HEK293 (cell line): ENCODE results near the gene GALR2.

ENCODE experiments used
- BCL11A ChIP-seq: fragments of 450-650 bp; formaldehyde crosslinking; IDR thresholded peaks from 2 replicates; pipeline ENCODE4 v1.5.1; 2016; ENCODE audit warnings: low read depth, missing biosample characterization, missing genetic modification characterization
- GFI1B ChIP-seq: fragments of 450-650 bp; formaldehyde crosslinking; IDR thresholded peaks from 2 replicates; pipeline ENCODE4 v1.5.1; 2016; ENCODE audit warnings: missing biosample characterization, missing genetic modification characterization
- GLI2 ChIP-seq: fragments of 450-650 bp; formaldehyde crosslinking; IDR thresholded peaks from 2 replicates; pipeline ENCODE4; 2017; ENCODE audit warnings: missing biosample characterization, missing genetic modification characterization, low read depth, borderline replicate concordance
- GLI4 ChIP-seq: fragments of 450-650 bp; formaldehyde crosslinking; IDR thresholded peaks from 2 replicates; pipeline ENCODE4 v1.5.1; 2016; ENCODE audit warnings: missing biosample characterization, missing genetic modification characterization
- KLF9 ChIP-seq: fragments of 450-650 bp; formaldehyde crosslinking; IDR thresholded peaks from 2 replicates; pipeline ENCODE4 v1.5.1; 2016; ENCODE audit warnings: missing biosample characterization, missing genetic modification characterization, low read depth
- SP2 ChIP-seq: fragments of 450-650 bp; formaldehyde crosslinking; IDR thresholded peaks from 2 replicates; pipeline ENCODE4 v1.5.1; 2016; ENCODE audit warnings: missing biosample characterization, missing genetic modification characterization
- YY1 ChIP-seq: fragments of 450-650 bp; formaldehyde crosslinking; IDR thresholded peaks from 2 replicates; pipeline ENCODE4 v1.5.1; 2018; ENCODE audit warnings: missing biosample characterization, missing genetic modification characterization
- ZBTB1 ChIP-seq: fragments of 450-650 bp; formaldehyde crosslinking; IDR thresholded peaks from 2 replicates; pipeline ENCODE4 v1.5.1; 2016; ENCODE audit warnings: missing biosample characterization, missing genetic modification characterization
- ZBTB20 ChIP-seq: fragments of 450-650 bp; formaldehyde crosslinking; IDR thresholded peaks from 2 replicates; pipeline ENCODE4 v1.5.1; 2016; ENCODE audit warnings: missing biosample characterization, missing genetic modification characterization
- ZNF112 ChIP-seq: fragments of 450-650 bp; formaldehyde crosslinking; IDR thresholded peaks from 2 replicates; pipeline ENCODE4 v1.5.0; 2017; ENCODE audit warnings: missing biosample characterization, missing genetic modification characterization
- ZNF114 ChIP-seq: fragments of 450-650 bp; formaldehyde crosslinking; IDR thresholded peaks from 2 replicates; pipeline ENCODE4 v1.5.0; 2017; ENCODE audit warnings: missing biosample characterization, missing genetic modification characterization
- ZNF121 ChIP-seq: fragments of 450-650 bp; formaldehyde crosslinking; IDR thresholded peaks from 2 replicates; pipeline ENCODE4 v1.5.1; 2016; ENCODE audit warnings: missing biosample characterization, missing genetic modification characterization
- ZNF133 ChIP-seq: fragments of 450-650 bp; formaldehyde crosslinking; IDR thresholded peaks from 2 replicates; pipeline ENCODE4 v1.5.1; 2016; ENCODE audit warnings: missing biosample characterization, missing genetic modification characterization
- ZNF155 ChIP-seq: fragments of 450-650 bp; formaldehyde crosslinking; IDR thresholded peaks from 2 replicates; pipeline ENCODE4 v1.5.1; 2016; ENCODE audit warnings: missing biosample characterization, missing genetic modification characterization
- ZNF174 ChIP-seq: fragments of 450-650 bp; formaldehyde crosslinking; IDR thresholded peaks from 2 replicates; pipeline ENCODE4 v1.5.0; 2017; ENCODE audit warnings: missing biosample characterization, mild to moderate bottlenecking, missing genetic modification characterization
- ZNF23 ChIP-seq: fragments of 450-650 bp; formaldehyde crosslinking; IDR thresholded peaks from 2 replicates; pipeline ENCODE4 v1.5.1; 2016; ENCODE audit warnings: missing biosample characterization, missing genetic modification characterization, borderline replicate concordance
- ZNF433 ChIP-seq: fragments of 450-650 bp; formaldehyde crosslinking; IDR thresholded peaks from 2 replicates; pipeline ENCODE4 v1.5.1; 2016; ENCODE audit warnings: missing biosample characterization, missing genetic modification characterization, low read depth
- ZNF473 ChIP-seq: fragments of 450-650 bp; formaldehyde crosslinking; IDR thresholded peaks from 2 replicates; pipeline ENCODE4 v1.5.1; 2017; ENCODE audit warnings: missing biosample characterization, missing genetic modification characterization
- ZNF596 ChIP-seq: fragments of 450-650 bp; IDR thresholded peaks from 2 replicates; pipeline ENCODE4 v1.5.0; 2018; ENCODE audit warnings: missing biosample characterization, mild to moderate bottlenecking, missing genetic modification characterization, moderate library complexity
- ZNF624 ChIP-seq: fragments of 450-650 bp; formaldehyde crosslinking; IDR thresholded peaks from 2 replicates; pipeline ENCODE4 v1.5.1; 2017; ENCODE audit warnings: missing biosample characterization, missing genetic modification characterization
- ZNF701 ChIP-seq: fragments of 450-650 bp; formaldehyde crosslinking; IDR thresholded peaks from 2 replicates; pipeline ENCODE4 v1.5.1; 2016; ENCODE audit warnings: missing biosample characterization, missing genetic modification characterization
- TF ChIP-seq, protein P1 (sequence below): fragments of 450-650 bp; formaldehyde crosslinking; IDR thresholded peaks from 2 replicates; pipeline ENCODE4 v1.5.1; 2016; ENCODE audit warnings: missing biosample characterization, missing genetic modification characterization, low read depth
- TF ChIP-seq, protein P2 (sequence below): fragments of 450-650 bp; formaldehyde crosslinking; IDR thresholded peaks from 2 replicates; pipeline ENCODE4 v1.5.1; 2016; ENCODE audit warnings: missing biosample characterization, missing genetic modification characterization
- TF ChIP-seq, protein P3 (sequence below): sonication (generic); formaldehyde crosslinking; IDR thresholded peaks from 2 replicates; pipeline ENCODE4 v1.8.1; 2022; ENCODE audit warnings: mild to moderate bottlenecking, moderate library complexity, missing genetic modification reagents
- TF ChIP-seq, protein P4 (sequence below): fragments of 450-650 bp; formaldehyde crosslinking; IDR thresholded peaks from 2 replicates; pipeline ENCODE4 v1.5.1; 2016; ENCODE audit warnings: missing biosample characterization, missing genetic modification characterization
- TF ChIP-seq, protein P5 (sequence below): fragments of 450-650 bp; IDR thresholded peaks from 2 replicates; pipeline ENCODE4 v1.5.1; 2018; ENCODE audit warnings: missing biosample characterization, missing genetic modification characterization
- TF ChIP-seq, protein P6 (sequence below): fragments of 450-650 bp; formaldehyde crosslinking; IDR thresholded peaks from 2 replicates; pipeline ENCODE4 v1.5.1; 2017; ENCODE audit warnings: missing biosample characterization, missing genetic modification characterization

The GALR2 gene

DNA sequence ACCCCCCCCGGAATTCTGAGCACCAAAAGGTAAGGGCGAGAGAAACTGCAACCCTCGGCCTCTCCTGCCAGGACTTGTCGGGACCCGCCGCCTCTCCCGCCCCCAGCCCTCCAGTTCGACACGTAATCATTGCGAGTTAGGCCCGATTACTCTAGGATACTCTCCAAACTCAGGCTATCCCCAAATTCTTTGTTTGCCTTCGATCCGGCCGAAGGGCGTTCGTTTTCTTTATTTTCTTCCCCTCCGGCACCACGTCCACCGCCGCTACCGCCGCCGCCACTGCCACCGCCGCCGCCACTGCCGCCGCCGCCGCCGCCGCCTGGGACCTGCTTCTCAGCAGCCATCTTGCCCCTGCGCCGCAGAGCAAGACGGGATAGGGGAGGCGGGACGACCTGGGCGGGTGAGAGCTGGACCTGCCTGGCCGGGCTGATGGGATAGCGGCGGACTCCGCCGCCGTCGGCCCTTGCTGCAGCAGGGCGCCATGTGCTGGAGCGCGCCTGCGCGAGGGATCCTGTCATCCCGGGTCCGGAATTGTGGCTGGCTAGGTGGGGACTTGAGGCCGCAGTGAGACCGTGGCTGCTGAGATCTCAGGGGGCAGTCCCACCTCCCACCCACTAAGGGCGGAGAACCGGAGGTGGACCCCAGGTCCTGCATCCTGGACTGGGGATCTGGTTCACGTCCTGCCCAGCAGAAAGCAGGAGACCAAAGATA is 2.3 kb upstream of the GALR2 start, which contains the start of gene SRP68 (continued):
- TF ChIP-seq ZBTB20: peak; percentile 40; the same call in 1 of the 2 replicates
- no peak for TF ChIP-seq GLI2 (tag by site-specific recombination)
- TF ChIP-seq, protein P1, sequence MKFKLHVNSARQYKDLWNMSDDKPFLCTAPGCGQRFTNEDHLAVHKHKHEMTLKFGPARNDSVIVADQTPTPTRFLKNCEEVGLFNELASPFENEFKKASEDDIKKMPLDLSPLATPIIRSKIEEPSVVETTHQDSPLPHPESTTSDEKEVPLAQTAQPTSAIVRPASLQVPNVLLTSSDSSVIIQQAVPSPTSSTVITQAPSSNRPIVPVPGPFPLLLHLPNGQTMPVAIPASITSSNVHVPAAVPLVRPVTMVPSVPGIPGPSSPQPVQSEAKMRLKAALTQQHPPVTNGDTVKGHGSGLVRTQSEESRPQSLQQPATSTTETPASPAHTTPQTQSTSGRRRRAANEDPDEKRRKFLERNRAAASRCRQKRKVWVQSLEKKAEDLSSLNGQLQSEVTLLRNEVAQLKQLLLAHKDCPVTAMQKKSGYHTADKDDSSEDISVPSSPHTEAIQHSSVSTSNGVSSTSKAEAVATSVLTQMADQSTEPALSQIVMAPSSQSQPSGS (tag by site-specific recombination): no peak
- TF ChIP-seq ZNF112 (tag by site-specific recombination): no peak
- TF ChIP-seq GFI1B (tag by site-specific recombination): no peak
- TF ChIP-seq, protein P2, sequence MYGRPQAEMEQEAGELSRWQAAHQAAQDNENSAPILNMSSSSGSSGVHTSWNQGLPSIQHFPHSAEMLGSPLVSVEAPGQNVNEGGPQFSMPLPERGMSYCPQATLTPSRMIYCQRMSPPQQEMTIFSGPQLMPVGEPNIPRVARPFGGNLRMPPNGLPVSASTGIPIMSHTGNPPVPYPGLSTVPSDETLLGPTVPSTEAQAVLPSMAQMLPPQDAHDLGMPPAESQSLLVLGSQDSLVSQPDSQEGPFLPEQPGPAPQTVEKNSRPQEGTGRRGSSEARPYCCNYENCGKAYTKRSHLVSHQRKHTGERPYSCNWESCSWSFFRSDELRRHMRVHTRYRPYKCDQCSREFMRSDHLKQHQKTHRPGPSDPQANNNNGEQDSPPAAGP (tag by site-specific recombination): peak; percentile 32
- TF ChIP-seq, protein P3, sequence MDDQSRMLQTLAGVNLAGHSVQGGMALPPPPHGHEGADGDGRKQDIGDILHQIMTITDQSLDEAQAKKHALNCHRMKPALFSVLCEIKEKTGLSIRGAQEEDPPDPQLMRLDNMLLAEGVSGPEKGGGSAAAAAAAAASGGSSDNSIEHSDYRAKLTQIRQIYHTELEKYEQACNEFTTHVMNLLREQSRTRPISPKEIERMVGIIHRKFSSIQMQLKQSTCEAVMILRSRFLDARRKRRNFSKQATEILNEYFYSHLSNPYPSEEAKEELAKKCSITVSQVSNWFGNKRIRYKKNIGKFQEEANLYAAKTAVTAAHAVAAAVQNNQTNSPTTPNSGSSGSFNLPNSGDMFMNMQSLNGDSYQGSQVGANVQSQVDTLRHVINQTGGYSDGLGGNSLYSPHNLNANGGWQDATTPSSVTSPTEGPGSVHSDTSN (CRISPR knock-in tag): peak; percentile 77; the same call in 1 of the 2 replicates
- TF ChIP-seq ZNF133: no peak
- TF ChIP-seq ZBTB1 (tag by site-specific recombination): no peak
- TF ChIP-seq ZNF155: no peak
- no peak for TF ChIP-seq ZNF624 (tag by site-specific recombination)
- TF ChIP-seq BCL11A: no peak
- TF ChIP-seq ZNF23 (tag by site-specific recombination): no peak
- TF ChIP-seq, protein P4, sequence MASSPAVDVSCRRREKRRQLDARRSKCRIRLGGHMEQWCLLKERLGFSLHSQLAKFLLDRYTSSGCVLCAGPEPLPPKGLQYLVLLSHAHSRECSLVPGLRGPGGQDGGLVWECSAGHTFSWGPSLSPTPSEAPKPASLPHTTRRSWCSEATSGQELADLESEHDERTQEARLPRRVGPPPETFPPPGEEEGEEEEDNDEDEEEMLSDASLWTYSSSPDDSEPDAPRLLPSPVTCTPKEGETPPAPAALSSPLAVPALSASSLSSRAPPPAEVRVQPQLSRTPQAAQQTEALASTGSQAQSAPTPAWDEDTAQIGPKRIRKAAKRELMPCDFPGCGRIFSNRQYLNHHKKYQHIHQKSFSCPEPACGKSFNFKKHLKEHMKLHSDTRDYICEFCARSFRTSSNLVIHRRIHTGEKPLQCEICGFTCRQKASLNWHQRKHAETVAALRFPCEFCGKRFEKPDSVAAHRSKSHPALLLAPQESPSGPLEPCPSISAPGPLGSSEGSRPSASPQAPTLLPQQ: peak; percentile 56; the same call in 1 of the 2 replicates
- TF ChIP-seq ZNF596 (tag by site-specific recombination): no peak
- peak; percentile 95 for TF ChIP-seq YY1
- no peak for TF ChIP-seq ZNF121
- TF ChIP-seq, protein P5, sequence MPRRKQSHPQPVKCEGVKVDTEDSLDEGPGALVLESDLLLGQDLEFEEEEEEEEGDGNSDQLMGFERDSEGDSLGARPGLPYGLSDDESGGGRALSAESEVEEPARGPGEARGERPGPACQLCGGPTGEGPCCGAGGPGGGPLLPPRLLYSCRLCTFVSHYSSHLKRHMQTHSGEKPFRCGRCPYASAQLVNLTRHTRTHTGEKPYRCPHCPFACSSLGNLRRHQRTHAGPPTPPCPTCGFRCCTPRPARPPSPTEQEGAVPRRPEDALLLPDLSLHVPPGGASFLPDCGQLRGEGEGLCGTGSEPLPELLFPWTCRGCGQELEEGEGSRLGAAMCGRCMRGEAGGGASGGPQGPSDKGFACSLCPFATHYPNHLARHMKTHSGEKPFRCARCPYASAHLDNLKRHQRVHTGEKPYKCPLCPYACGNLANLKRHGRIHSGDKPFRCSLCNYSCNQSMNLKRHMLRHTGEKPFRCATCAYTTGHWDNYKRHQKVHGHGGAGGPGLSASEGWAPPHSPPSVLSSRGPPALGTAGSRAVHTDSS (tag by site-specific recombination): no peak
- peak; percentile 89 for TF ChIP-seq SP2 (tag by site-specific recombination)
- no peak for TF ChIP-seq ZNF433 (tag by site-specific recombination)
- TF ChIP-seq ZNF701 (tag by site-specific recombination): no peak
- TF ChIP-seq, protein P6, sequence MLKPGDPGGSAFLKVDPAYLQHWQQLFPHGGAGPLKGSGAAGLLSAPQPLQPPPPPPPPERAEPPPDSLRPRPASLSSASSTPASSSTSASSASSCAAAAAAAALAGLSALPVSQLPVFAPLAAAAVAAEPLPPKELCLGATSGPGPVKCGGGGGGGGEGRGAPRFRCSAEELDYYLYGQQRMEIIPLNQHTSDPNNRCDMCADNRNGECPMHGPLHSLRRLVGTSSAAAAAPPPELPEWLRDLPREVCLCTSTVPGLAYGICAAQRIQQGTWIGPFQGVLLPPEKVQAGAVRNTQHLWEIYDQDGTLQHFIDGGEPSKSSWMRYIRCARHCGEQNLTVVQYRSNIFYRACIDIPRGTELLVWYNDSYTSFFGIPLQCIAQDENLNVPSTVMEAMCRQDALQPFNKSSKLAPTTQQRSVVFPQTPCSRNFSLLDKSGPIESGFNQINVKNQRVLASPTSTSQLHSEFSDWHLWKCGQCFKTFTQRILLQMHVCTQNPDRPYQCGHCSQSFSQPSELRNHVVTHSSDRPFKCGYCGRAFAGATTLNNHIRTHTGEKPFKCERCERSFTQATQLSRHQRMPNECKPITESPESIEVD (tag by site-specific recombination): no peak
- TF ChIP-seq ZNF473 (tag by site-specific recombination): no peak
- no peak for TF ChIP-seq ZNF114
- TF ChIP-seq KLF9 (tag by site-specific recombination): peak; percentile 63; the same call in 1 of the 2 replicates
- TF ChIP-seq ZNF174 (tag by site-specific recombination): no peak
- TF ChIP-seq GLI4 (tag by site-specific recombination): no peak
